GM19452 (cell line): ENCODE results near the gene NEBL.
"Not testable (repeated sequence)": the region's sequence is repeated elsewhere in the genome, so short reads cannot be mapped to it uniquely, and the experiment has no call there.

Experiments
- ATAC-seq: cut with Tn5 transposase; IDR thresholded peaks from one replicate; pipeline ENCODE4 v1.9.1; 2021; ENCODE audit not compliant: unreplicated experiment

NEBL gene

GRCh38 chr10:20897146-20897825 lies at the start of gene NEBL:
Gene NEBL, minus strand, starts transcription at chr10:20897311. Its CDS starts 106 bp downstream, at chr10:20897205.
- no peak for ATAC-seq

- no peak for ATAC-seq
These were observed 48.6 kb upstream of the NEBL start for GRCh38 chr10:20945546-20946332.

- no peak for ATAC-seq
These were observed 47.8 kb upstream of the NEBL start for GRCh38 chr10:20944789-20945502.

GRCh38 chr10:20939414-20939813 lies 42.3 kb upstream of the NEBL start:
- not testable (repeated sequence) for ATAC-seq

GRCh38 chr10:20936396-20936795 lies 39.3 kb upstream of the NEBL start:
- no peak for ATAC-seq

GRCh38 chr10:20935931-20936330 lies 38.8 kb upstream of the NEBL start:
- ATAC-seq: no peak

GRCh38 chr10:20935301-20935700 lies 38.2 kb upstream of the NEBL start:
- ATAC-seq: no peak

GRCh38 chr10:20933705-20934104 lies 36.6 kb upstream of the NEBL start:
- ATAC-seq: no peak

GRCh38 chr10:20932606-20933126 lies 35.6 kb upstream of the NEBL start:
- no peak for ATAC-seq

- no peak for ATAC-seq
These were observed 34.2 kb upstream of the NEBL start for GRCh38 chr10:20931156-20931795.

- no peak for ATAC-seq
These were observed 30.3 kb upstream of the NEBL start for GRCh38 chr10:20927456-20927855.

- no peak for ATAC-seq
These were observed 25.3 kb upstream of the NEBL start for GRCh38 chr10:20922451-20922850.

- ATAC-seq: no peak
These were observed 24.9 kb upstream of the NEBL start for GRCh38 chr10:20922033-20922432.

- no peak for ATAC-seq
These were observed 22.9 kb upstream of the NEBL start for GRCh38 chr10:20920061-20920460.

GRCh38 chr10:20919481-20919880 lies 22.4 kb upstream of the NEBL start:
- no peak for ATAC-seq

GRCh38 chr10:20916976-20917375 lies 19.9 kb upstream of the NEBL start:
- no peak for ATAC-seq

GRCh38 chr10:20912969-20913368 lies 15.9 kb upstream of the NEBL start:
- no peak for ATAC-seq

- ATAC-seq: no peak
These were observed 14.5 kb upstream of the NEBL start for GRCh38 chr10:20911626-20912025.

GRCh38 chr10:20909801-20910200 lies 12.7 kb upstream of the NEBL start:
- ATAC-seq: no peak

GRCh38 chr10:20908391-20908790 lies 11.3 kb upstream of the NEBL start:
- ATAC-seq: no peak
